ELR (cell line): ENCODE data around the gene SFRP2.

Experiments used
- DNase-seq: peaks from one replicate; pipeline ENCODE4 v3.0.0-alpha.2; 2015; ENCODE audit warnings: low read depth

The SFRP2 gene

GRCh38 chr4:153794006-153794405 is 5.1 kb upstream of the SFRP2 start:
- no peak for DNase-seq

DNA sequence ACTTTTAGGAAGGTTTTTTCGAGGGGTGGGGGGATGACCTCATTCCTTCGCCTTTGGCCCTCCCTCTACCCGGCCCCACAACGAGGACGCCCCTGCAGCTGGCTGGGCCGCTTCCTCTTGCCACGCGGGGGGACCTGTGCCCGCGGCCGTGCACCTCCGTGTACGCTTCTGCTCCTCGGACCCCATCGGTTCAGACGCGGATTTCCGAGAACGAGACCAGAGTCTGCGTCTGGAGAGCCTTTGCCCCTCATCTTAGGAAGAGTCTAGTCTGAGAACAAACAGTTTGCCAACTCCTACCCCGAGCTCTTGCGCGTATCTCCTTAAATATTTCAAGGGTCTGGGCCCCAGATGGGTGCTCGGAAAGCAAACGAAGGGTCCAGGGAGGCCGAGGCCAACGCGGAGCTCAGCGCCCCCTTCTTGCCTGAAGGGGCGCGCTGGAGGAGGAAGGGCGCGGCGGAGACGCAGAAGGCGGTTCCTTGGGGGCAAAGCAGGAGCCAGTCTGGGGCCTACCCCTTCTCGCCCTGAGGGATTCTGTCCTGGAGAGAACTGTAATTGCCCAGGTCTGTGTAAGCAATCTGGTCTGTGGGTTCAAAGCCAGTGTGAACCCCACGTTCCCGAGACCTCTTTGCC is 3.9 kb upstream of the SFRP2 start:
- DNase-seq, result no peak

- DNase-seq, result peak; percentile 28
Measured at GRCh38 chr4:153791746-153792617, 3.1 kb upstream of the SFRP2 start.

DNA sequence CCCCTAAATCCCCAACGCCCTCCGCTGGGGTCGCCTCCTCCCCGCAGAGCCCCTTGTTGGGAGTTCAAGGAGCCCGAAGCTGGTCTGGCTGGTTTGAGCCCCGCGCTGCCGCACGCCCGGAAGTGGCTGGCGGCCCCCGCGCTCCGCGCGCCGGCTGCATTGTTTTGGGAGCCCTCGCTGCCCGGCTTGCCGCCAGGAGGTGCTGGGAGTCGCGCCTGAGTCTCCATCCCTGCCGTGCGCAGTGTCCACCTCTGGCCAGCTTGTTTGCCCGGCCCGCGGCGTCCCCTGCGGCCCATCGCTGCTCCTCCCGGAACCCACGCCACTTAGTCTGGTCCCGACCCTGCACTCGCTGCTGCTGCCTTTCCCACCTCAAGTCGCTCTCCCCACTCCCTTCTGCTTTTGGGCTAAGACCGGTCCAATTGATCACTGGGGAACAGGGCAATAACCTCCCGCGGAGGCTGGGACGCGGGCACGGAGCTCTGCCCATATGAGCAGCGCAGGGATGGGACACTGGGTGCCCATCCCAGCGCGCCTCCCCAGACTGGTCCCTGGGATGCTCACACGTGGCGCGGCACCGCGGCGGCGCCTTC is 2.2 kb upstream of the SFRP2 start:
- no peak for DNase-seq

- no peak for DNase-seq
Measured at GRCh38 chr4:153790500-153790865, 1.6 kb upstream of the SFRP2 start.

- DNase-seq, result no peak
Measured at GRCh38 chr4:153789741-153790499, 1.0 kb upstream of the SFRP2 start.

DNA sequence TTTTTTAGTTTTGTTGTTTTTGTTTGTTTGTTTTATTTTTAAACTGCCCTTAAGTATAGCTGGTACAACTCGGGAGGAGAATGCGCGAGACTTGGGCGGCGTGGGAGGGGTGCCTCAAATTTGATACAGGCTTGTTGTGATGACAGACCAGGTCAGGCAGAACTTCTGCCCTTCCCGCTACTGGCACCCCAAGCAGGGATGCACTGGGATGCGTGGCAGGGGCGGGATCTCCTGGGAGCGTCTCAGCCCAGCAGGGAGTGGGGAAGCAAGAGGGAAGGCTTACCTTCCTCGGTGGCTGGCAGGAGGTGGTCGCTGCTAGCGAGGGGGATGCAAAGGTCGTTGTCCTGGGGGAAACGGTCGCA is 851 bp downstream of the SFRP2 start:
- DNase-seq, result no peak

DNA sequence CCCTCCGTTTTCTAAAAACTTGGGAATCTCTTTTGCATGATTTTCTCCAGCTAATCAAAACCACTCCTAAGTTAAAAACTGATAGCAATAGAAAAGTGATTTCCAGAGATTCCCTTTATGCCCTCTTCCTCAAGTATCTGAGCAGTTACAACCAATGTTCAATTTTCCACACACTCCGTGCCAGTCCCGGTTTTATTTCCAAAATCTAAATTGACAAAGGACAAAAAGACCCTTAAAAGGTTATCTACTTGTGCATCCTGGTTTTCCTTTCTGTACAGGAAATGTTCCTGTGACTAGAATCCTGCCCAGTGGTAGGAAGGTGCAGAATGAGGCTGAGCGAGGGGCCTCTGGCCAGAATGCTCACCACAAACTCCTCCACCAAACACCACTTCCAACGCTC is 1.3 kb downstream of the SFRP2 start:
- DNase-seq, result no peak

DNA sequence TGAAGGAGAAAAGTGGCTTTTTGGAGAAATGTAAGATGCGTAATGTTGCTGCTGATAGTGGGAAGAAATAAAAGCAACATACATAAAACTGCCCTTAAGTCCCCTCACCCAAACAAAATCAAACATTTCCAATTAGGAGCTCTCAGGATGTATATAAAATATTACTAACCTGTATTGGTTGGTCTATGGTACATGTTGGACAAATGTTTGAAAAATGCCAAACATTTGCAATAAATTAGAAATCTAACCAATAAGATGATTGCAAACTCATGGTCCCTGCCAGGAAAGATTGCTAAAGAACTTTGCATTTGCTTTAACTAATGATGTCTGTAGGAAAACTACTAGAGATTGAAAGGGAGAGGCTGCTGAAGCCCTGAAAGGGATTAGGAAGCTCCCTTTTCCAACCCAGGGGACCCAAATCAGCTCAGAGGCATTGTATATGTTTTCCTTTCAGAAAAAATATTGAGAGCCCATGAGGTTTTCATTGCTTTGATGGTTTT is 1.8 kb downstream of the SFRP2 start:
- no peak for DNase-seq

DNA sequence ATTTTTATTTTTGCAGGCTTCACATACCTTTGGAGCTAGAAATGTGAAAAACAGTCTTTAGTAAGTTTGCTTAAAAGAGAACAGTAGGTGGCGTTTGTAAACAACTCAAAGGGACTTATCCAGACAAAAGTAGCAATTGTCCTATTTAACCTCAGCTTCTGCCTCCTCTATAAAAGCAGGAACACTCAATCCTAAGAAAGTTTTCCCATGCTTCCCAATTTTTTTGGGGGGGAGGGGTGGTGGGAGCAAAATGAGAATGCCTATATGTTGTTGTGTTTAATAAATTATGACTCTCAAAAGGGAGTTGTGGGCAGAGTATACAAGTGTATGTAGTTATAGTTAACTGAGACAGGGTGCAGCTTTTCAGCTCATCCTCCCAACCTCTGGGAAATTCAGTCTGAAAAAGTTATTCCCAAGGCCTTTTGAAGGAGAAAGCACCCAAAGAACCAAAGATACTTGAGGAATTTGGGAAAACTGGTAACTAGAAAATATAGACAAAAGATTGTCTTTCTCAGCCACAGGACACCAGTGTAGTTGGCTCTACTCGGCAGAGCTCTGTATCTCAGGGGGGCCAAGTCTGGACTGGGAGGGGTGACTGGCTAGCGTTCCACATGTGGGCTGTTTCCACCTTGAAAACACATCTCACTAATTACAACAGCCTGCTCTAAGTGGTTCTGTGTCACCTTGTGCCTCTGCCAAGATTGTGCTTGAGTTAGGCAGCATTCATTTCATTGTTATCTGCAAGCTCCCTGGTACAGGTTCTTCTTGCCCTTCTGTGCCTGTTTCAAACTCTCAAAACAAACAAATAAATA is 2.8 kb downstream of the SFRP2 start:
- DNase-seq, result peak; percentile 40

- DNase-seq, result no peak
Measured at GRCh38 chr4:153784166-153784699, 4.7 kb downstream of the SFRP2 start.

GRCh38 chr4:153782581-153782980 is 6.3 kb downstream of the SFRP2 start:
- DNase-seq, result no peak

- no peak for DNase-seq
Measured at GRCh38 chr4:153781717-153782416, 7.0 kb downstream of the SFRP2 start.

DNA sequence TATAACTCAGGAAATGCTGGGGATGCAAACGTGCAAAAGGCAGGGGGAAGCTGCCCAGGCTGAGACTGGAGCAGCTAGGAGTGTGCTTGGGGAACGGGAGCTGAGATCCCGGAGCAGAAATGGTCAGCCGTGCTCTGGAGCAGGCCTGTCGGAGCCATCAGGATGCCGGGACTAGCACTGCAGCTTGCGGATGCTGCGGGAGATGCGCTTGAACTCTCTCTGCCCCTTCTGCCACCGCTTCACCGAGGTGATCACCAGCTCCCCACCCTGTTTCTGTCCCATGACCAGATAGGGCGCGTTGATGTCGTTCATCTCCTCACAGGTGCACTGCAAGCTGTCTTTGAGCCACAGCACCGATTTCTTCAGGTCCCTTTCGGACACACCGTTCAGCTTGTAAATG is 7.6 kb downstream of the SFRP2 start:
- no peak for DNase-seq

DNA sequence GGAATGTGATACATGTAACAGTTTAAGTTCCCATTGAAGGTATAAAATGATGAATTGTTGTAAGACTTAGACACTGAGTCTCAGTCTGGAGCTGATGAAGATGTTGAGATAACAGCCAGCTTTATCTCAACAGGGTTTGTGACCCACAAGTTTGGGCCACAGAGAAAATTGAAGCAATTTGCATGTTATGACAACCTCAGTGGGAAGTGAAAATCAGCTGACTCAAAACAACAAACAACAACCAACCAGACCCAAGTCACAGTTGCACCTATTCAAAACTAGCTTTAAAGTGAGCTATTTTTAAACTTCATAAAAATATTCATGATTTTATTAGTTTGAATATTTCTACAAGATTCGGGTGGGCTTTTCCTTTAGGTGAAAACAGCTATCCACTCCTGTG is 8.0 kb downstream of the SFRP2 start:
- DNase-seq, result no peak

DNA sequence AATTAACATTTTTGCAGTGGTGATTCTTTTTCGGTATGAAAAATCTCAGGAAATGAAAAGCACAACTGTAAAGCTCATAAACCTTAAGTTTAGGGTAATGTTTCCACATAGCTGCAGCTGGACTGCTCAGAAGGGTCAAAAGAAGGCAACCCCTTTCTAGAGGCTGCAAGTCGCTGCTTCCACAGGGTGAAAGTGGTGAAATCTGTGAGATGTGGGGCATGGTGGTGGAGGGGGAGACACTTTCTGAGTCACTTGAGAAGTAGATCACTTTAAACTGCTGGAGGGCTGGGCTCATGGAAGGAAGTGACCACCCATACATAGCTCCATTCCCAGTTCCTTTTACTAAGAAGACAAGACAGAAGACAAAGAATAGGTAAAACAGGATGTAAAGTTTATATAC is 8.7 kb downstream of the SFRP2 start:
- DNase-seq, result no peak

GRCh38 chr4:153778383-153778782 is 10.5 kb downstream of the SFRP2 start:
- no peak for DNase-seq

- no peak for DNase-seq
Measured at GRCh38 chr4:153777421-153777820, 11.5 kb downstream of the SFRP2 start.

DNA sequence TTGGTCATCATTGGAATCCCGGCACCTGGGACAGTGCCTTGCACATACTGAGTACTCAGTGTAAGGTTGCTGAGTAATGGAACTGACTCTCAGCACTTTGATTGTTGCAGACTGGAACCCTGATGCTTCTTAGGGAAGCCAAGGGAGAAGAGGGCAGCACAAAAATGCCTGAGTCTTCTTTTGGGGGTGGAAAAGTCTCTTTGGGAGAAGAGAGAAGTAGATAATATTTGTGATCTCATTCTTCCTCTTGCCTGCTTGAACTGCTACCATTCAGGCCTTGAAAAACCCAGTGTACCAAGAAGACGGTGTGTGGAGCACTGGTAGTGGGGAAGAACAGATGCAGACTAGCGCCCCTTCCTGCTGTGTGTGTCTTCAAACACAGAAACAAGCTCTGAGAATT is 12.3 kb downstream of the SFRP2 start:
- DNase-seq, result no peak

DNA sequence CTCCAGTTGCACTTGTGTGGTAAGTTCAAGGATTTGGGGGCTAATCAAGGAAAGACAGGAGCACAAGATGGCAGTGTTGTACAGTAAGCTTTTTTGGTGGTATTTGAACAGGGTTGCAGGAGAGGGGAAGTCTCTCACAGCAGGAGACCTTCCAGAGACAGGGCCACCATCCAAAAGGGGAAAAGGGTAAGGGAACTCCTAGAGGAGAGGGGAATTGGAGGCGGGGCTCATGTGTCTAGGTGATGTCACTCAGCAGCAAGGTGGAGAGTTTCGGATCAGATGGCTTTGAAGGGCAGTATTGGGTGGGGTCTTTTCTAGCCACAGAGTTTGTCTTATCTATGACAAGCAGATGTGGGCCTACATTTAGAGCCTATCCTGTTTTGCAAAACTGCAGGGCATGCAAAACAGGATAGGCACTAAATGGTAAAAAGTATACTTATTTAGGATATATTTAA is 15.6 kb downstream of the SFRP2 start:
- no peak for DNase-seq

- no peak for DNase-seq
Measured at GRCh38 chr4:153771046-153771445, 17.8 kb downstream of the SFRP2 start.
